ENCODE measurements around the gene ACRBP.

The ACRBP gene

GRCh38 chr12:6647083-6647604, at the start of gene ACRBP:
Gene ACRBP, minus strand, starts transcription at chr12:6647432. Its CDS starts 66 bp downstream, at chr12:6647366.
- DNase-seq (ENCODE audit: low spot score) = no peak

- DNase-seq (ENCODE audit: low spot score) = no peak
Observed at GRCh38 chr12:6695313-6696045, 48.2 kb upstream of the ACRBP start.

GRCh38 chr12:6694701-6695100, 47.5 kb upstream of the ACRBP start:
- DNase-seq (ENCODE audit: low spot score) = no peak

DNA sequence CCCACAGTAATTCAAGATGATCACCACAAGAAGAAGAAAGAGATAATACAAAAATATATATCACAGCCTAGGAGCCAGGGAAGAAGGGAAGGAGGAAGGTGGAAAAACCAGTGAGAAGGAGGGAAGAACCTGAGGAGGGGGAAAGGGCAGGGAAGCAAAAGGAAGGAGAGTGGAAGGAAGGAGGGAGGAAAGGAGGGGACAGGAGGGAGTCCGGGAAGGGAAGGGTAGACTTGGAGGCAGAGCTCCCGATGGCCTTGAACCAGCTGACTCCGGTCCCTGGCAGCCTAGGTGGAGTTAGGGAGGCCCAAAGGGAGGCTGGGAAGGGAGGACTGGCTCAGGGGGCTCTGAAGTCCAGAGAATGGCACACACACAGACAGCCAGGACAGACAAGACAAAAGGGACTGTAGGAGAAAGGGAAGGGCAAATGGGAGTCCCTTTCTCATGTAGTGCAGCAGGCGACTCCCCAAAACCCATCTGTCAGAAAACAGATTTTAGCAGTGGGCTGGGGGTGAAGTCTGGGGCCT, 46.7 kb upstream of the ACRBP start:
- no peak for DNase-seq (ENCODE audit: low spot score)

DNA sequence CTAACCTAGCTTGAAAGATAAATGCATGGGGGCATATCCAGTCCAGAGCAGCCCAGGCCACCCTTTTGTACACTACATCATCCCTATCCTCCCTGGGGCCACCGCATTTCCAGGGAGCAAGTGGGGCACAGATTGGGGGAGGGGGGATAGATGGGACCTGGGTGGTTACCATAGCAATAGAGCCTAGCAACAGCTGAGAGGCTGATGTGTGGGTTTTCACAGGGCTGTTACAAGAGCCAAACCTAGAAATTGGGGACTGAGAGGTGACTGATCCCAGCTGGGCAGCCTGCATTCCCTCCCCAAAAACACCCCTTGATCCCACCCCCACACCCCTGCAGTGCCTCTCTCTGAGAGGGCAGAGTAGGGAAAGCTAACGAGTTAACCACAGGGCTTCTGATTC, 45.7 kb upstream of the ACRBP start:
- no peak for DNase-seq (ENCODE audit: low spot score)

DNA sequence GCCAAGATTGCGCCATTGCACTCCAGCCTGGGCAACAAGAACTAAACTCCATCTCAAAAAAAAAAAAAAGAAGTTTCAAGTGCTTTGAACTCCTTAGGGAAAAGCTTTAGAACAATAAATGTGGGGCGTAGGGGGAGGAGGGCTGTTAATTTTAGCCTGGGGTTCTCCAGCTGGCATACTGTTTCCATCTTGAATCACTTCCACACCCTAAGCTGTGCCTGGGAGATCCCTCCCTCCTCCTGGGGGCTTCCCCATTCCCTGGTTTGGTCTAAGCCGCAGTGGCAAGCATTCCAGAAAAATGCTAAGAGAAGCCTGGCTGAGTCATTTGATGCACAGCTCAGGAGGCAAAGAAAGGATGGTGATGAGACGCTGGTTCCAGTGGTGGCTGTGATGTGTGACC, 44.2 kb upstream of the ACRBP start:
- DNase-seq (ENCODE audit: low spot score) = no peak

DNA sequence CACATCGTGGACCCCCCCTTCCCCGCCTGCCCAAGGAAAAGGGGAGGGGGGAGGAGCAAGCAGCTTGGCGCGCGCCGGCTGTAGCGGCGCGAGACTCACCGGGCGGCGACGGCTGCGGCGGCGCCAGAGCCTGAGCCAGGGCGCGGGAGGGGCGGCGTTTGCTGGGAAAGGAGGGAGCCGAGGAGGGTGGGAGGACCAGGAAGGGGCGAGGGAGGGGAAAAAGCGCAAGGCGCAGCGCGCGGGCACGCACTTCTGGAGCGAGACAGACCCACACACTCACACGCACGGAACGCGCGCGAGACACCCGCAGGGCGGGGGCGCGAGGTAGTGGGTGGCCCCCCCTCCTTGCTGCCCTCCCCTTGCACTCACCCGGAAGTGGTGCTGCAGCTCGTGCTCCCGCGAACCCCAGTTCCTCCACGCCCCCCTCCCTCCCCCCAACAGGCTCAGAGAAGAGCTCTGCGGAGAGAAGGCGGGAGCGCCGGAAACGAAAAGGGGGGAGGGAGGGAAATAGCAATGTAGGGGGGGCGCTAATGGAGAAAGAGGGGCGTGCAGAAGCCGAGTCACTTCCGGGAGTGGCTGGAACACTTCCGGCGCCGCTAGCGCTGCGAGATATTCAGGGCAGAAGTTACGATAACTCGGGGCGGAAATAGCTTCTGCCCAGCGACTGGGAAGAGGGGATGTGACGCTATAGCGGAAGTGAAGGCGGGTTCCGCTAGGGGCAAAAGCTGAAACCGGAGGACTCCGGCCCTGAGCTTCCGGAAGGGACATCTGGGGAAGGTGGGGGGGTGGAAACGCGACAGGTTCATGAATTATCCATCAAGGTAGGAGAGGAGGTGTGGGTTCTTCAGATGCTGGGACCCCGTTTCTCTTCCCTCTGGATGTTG, 42.0 kb upstream of the ACRBP start, which contains the start of gene ZNF384:
TSS of gene ZNF384 (minus strand) at position 377 of the 884 bp plus-strand sequence. CDS start 9,855 bp downstream, outside the sequence.
- peak; percentile 97 for DNase-seq (ENCODE audit: low spot score)

- no peak for DNase-seq (ENCODE audit: low spot score)
Observed at GRCh38 chr12:6688543-6688998, 41.3 kb upstream of the ACRBP start.

DNA sequence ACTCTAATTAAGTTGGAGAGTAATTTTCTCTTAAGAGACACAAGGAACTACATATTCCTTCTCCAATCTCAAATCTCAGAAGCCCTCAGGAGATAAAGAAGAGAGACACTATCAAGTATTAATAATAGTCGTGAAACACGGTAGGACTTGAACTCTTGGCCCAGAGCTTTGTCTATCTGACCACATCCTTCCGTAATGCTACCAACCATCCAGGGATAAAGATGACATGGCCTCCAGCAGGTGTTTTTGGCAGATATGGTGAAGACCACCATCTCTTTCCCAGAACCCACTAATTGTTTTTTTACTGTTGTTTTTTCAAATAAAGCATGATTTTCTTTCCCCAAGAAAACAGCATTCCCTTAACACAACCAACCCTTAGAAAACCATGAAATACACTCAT, 38.6 kb upstream of the ACRBP start:
- no peak for DNase-seq (ENCODE audit: low spot score)

- peak; percentile 47 for DNase-seq (ENCODE audit: low spot score)
Observed at GRCh38 chr12:6684609-6685008, 37.4 kb upstream of the ACRBP start.

- DNase-seq (ENCODE audit: low spot score) = no peak
Observed at GRCh38 chr12:6676962-6677361, 29.7 kb upstream of the ACRBP start.

GRCh38 chr12:6672143-6672542, 24.9 kb upstream of the ACRBP start:
- DNase-seq (ENCODE audit: low spot score) = no peak

DNA sequence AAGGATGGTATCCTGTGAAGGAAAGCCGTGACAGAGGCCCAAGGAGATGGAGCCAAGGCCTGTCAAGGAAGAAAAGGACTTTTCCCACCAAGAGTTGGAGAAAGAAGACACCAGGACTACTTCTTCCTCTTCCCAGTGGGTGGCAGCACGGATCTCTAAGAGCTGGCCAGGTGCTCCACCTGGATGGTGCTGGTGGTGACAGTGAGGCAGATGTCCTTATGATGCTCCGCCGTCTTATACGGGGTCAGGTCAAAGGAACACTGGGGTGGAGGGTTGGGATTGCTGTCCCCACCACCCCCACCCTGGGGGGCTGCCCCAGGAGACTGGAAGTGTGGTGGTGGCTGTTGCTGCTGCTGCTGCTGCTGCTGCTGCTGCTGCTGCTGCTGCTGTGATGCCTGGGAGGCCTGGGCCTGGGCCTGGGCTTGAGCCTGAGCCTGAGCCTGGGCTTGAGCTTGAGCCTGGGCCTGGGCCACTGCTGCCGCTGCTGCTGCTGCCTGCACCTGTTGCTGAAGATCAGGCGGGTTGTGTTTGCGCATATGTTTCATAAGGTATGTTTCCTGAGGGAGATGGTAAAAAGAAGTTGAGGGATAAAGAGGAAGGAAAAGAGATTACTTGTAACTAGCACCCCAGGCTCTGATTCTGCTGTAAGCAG, 20.5 kb upstream of the ACRBP start:
- no peak for DNase-seq (ENCODE audit: low spot score)

GRCh38 chr12:6666211-6666610, 19.0 kb upstream of the ACRBP start:
- no peak for DNase-seq (ENCODE audit: low spot score)

GRCh38 chr12:6664902-6665301, 17.7 kb upstream of the ACRBP start:
- DNase-seq (ENCODE audit: low spot score) = no peak

GRCh38 chr12:6662906-6663742, 15.9 kb upstream of the ACRBP start, which contains the start of gene ING4:
Gene ING4, minus strand, starts transcription at chr12:6663119. Its CDS starts 18 bp downstream, at chr12:6663101.
- peak; percentile 99 for DNase-seq (ENCODE audit: low spot score)

DNA sequence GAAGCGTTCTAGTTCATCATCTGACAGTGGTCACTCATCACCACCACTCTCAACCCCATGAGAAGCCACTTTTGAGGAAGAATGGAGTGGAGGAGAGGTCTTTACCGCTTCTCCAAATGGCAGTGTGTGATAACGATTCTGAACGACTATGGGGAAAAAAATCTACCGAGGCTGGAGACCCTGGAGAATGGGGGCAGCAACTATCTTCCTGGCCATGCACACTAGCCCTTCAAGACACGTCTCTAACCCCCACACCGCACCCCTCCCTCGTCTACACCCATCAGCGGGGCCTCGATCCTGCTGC, 15.3 kb upstream of the ACRBP start:
- DNase-seq (ENCODE audit: low spot score) = peak; percentile 57

DNA sequence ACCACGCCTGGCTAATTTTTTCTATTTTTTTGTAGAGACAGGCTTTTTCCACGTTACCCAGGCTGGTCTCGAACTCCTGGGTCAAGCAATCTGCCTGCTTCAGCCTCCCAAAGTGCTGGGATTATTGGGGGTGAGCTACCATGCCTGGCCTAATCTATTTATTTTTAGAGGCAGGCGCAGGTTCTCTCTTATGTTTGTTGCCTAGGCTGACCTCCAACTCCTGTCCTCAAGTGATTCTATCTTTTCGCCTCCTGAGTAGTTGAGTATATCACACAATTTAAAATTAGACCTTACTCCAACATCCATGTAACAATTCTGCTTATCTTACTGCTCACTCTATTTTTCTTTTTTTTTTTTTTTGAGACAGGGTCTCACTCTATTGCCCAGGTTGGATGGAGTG, 6.8 kb upstream of the ACRBP start:
- DNase-seq (ENCODE audit: low spot score) = no peak

GRCh38 chr12:6653342-6653741, 6.1 kb upstream of the ACRBP start:
- no peak for DNase-seq (ENCODE audit: low spot score)

DNA sequence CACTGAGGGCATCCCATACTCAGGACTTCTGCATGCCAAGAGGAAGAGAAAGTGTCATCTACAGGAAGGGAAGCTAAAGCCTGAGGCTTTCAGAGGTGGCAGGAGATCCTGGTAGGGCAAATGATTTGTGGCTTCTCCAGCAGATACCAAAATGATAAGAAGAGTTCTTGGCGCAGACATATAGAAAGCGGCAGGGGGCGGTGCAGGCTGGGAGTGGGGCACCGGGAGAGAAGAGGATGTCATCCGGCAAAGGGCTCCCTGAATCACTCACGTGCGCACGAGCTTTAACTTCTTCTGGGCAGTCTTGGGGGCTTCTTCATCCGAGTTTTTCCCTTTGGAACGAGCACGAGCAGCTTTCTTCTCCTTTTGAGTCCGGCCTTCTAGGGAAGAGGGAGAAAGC, 5.2 kb upstream of the ACRBP start:
- DNase-seq (ENCODE audit: low spot score) = no peak

GRCh38 chr12:6650832-6651231, 3.6 kb upstream of the ACRBP start:
- no peak for DNase-seq (ENCODE audit: low spot score)
